ENCODE results near the gene MDFI.

Gene MDFI

DNA sequence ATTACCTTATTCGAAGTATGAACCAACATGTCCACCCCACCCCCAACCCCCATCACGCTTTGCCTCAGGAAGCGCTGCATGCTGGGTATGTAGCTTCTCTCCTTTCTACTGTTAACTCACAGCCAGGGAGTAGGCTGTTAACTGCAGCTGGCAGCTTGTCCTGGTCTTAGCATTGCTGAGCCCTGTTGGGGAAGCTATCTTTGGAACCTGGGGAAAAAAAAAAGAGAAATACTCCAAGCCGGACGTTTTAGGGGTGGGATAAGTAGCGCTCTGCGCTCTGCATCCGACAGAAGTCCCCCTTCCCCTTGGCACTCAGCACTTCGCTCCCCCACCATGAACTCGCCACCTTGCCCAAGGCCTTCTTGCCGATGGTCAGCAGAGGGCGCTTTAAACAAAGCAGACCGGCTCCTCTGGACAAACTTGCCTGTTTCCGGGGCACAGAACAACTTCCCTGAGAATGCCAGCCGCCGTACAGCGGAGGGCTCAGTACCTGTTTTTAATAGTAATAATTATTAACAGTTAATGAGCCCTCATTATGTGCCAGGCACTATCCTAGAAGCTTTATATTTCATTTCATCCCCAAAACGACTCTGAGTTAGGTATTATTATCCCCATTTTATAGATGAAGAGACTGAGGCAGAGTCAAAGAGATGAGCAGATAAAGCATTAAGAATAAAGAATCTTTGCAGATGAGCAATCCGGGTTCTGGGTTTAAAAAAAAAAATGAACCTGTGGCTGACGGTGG is 35.2 kb upstream of the MDFI start:
- H3K4me3 ChIP-seq (ENCODE audit: low read depth, low read length): no peak overlapping the region
- TF ChIP-seq, protein P1, sequence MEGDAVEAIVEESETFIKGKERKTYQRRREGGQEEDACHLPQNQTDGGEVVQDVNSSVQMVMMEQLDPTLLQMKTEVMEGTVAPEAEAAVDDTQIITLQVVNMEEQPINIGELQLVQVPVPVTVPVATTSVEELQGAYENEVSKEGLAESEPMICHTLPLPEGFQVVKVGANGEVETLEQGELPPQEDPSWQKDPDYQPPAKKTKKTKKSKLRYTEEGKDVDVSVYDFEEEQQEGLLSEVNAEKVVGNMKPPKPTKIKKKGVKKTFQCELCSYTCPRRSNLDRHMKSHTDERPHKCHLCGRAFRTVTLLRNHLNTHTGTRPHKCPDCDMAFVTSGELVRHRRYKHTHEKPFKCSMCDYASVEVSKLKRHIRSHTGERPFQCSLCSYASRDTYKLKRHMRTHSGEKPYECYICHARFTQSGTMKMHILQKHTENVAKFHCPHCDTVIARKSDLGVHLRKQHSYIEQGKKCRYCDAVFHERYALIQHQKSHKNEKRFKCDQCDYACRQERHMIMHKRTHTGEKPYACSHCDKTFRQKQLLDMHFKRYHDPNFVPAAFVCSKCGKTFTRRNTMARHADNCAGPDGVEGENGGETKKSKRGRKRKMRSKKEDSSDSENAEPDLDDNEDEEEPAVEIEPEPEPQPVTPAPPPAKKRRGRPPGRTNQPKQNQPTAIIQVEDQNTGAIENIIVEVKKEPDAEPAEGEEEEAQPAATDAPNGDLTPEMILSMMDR (IDR thresholded peaks at IDR 0.05; ENCODE audit: borderline replicate concordance, insufficient read depth, low read depth, low read length): peak; percentile 82

GRCh38 chr6:41604006-41604405 is 34.3 kb upstream of the MDFI start:
- TF ChIP-seq, protein P1 (IDR thresholded peaks at IDR 0.05; ENCODE audit: borderline replicate concordance, insufficient read depth, low read depth, low read length): no peak

DNA sequence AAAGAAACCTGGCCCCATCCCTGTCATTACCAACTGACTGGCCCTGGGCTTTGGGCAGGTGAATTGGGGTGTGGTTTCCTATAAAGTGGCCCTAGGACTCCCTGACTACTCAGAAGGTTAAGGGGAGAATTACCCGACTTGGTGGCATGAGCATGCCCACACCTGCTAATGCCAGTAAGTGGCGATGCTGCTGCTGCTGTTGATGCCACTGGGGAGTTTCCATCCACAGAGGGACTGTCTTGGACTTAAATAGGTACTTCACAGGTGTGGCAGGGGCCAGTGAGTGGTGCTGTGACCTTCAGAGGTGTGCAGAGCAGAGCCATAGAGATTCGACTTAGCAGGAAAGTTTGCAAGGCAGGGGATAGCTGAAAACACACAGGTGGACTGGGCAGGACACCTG is 32.6 kb upstream of the MDFI start:
- TF ChIP-seq, protein P1 (IDR thresholded peaks at IDR 0.05; ENCODE audit: borderline replicate concordance, insufficient read depth, low read depth, low read length): no peak
- H3K4me3 ChIP-seq (ENCODE audit: low read depth, low read length): no peak overlapping the region

More at GRCh38 chr6:41604006-41604405, 34.3 kb upstream of the MDFI start:
- H3K4me3 ChIP-seq (ENCODE audit: low read depth, low read length): no peak overlapping the region

GRCh38 chr6:41607036-41607435 is 31.2 kb upstream of the MDFI start:
- TF ChIP-seq, protein P1 (IDR thresholded peaks at IDR 0.05; ENCODE audit: borderline replicate concordance, insufficient read depth, low read depth, low read length): no peak

DNA sequence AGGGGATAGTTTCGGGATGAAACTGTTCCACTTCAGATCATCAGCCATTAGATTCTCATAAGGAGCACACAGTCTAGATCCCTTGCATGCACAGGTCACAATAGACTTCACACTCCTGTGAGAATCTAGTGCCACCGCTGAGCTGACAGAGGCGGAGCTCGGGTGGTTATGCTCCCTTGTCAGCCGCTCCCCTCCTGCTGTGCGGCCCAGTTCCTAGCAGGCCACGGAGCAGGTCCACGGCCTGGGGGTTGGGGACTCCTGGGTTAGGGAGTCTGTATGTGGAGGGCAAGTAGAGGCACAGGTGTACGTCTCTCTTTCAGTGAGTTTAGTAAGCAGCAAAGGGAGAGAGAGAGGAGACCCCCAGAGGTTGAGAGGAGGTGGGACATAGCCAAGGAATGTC is 30.5 kb upstream of the MDFI start:
- TF ChIP-seq, protein P1 (IDR thresholded peaks at IDR 0.05; ENCODE audit: borderline replicate concordance, insufficient read depth, low read depth, low read length): no peak
- no peak overlapping the region for H3K4me3 ChIP-seq (ENCODE audit: low read depth, low read length)

More at GRCh38 chr6:41607036-41607435, 31.2 kb upstream of the MDFI start:
- H3K4me3 ChIP-seq (ENCODE audit: low read depth, low read length): no peak overlapping the region

DNA sequence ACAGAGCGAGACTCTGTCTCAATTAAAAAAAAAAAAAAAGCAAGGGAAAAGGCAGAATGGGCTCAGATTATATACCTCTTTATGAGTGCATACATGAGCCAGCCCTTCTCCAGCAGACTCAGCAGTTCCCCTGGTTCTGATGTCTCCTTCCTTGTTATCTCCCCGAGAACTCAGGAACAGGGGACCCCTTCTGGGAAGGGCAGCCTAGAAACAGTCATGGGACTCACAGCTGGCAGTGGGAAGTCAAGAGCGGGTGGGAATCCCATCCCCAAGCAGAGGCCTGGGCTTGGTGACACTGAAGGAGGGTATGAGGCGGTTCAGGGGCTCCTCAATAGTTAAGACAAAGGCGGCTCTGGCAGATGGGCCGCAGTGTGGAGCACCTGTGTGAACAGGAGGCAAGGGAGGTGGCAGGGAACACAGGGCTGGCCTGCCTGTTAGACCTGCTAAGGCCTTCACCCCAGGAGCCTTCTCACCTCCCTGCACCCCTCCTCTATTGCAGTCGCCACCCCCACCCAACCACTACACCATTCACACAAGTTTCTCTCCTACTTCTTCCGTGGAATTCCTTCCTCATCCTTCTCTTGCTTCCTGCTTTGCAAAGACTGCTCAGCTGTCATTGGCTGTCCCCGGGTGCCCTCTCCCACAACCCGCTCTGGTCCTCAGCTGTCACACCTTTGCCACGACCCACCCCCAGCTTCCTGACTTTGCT is 29.7 kb upstream of the MDFI start:
- H3K4me3 ChIP-seq (ENCODE audit: low read depth, low read length): no peak overlapping the region
- TF ChIP-seq, protein P1 (IDR thresholded peaks at IDR 0.05; ENCODE audit: borderline replicate concordance, insufficient read depth, low read depth, low read length): no peak

DNA sequence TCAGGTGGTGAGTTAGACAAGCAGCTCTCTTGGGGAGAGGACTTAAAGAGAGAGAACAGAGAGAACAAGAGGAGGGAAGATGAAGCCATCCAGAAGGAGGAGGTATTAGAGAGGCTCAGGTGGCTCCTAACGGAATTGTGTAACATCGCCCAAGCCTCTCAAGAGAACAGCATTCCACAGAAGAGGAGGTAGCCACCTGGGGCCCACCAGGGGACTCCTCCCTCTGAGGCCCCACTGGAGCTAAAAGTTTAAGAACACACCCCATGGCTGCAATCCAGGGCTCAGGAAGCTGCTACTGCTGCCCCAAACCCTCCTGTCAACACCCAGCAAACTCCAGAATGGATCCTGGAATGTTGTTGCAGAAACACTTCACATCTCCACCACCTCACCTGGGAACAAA is 23.6 kb upstream of the MDFI start:
- TF ChIP-seq, protein P1 (IDR thresholded peaks at IDR 0.05; ENCODE audit: borderline replicate concordance, insufficient read depth, low read depth, low read length): no peak
- no peak overlapping the region for H3K4me3 ChIP-seq (ENCODE audit: low read depth, low read length)

Measured in GM12875 (cell line).